Renal cortex interstitium (tissue), 11 donors: Measurements from ENCODE around the gene RPUSD4. TPM values are rescaled to one million over a fixed set of nuclear protein-coding genes. Genes with fewer than 3 reads are reported as not detected.

ENCODE experiments used
- DNase-seq, 11 donors: peaks; one replicate each; pipeline ENCODE4 v3.0.0-alpha.2; 2013; ENCODE audit warnings: low read depth in 9 of 11, low spot score in 4 of 11; ENCODE audit errors: extremely low read depth in 1 of 11
- polyA plus RNA-seq, 3 donors: library from polyadenylated mRNA; unstranded; fragments of 120-200 nt; gene quantifications; one replicate each; pipeline ENCODE4 v1.2.1, GENCODE V29; 2013; ENCODE audit not compliant: insufficient read length in 3 of 3

Gene RPUSD4
- polyA plus RNA-seq, 3 donors, result 30.3 to 38.1 (median 32.4) TPM

GRCh38 chr11:126189109-126189929, 22.1 kb downstream of the RPUSD4 start:
- DNase-seq, result no peak

GRCh38 chr11:126188332-126189108, 22.9 kb downstream of the RPUSD4 start:
- DNase-seq, result no peak

- DNase-seq, result no peak
These were observed 24.5 kb downstream of the RPUSD4 start for GRCh38 chr11:126186708-126187529.

GRCh38 chr11:126186025-126186698, 25.3 kb downstream of the RPUSD4 start:
- DNase-seq, result peak in 3 of 11 donors; percentile 34 to 57 (median 49)

GRCh38 chr11:126185259-126186024, 26.0 kb downstream of the RPUSD4 start:
- DNase-seq, result peak in 1 of 11 donors; percentile 27

- no peak for DNase-seq
These were observed 28.5 kb downstream of the RPUSD4 start for GRCh38 chr11:126182787-126183445.

GRCh38 chr11:126181939-126182730, 29.3 kb downstream of the RPUSD4 start:
- DNase-seq, result no peak

GRCh38 chr11:126176853-126177470, 34.5 kb downstream of the RPUSD4 start:
- DNase-seq, result no peak

GRCh38 chr11:126175393-126175792, 36.1 kb downstream of the RPUSD4 start:
- no peak for DNase-seq

- no peak for DNase-seq
These were observed 36.6 kb downstream of the RPUSD4 start for GRCh38 chr11:126174816-126175215.

GRCh38 chr11:126173257-126173656, 38.2 kb downstream of the RPUSD4 start:
- no peak for DNase-seq

- DNase-seq, result no peak
These were observed 38.8 kb downstream of the RPUSD4 start for GRCh38 chr11:126172596-126173038.

- no peak for DNase-seq
These were observed 42.2 kb downstream of the RPUSD4 start for GRCh38 chr11:126169291-126169690.

GRCh38 chr11:126167488-126167887, 44.0 kb downstream of the RPUSD4 start:
- no peak for DNase-seq

- no peak for DNase-seq
These were observed 45.0 kb downstream of the RPUSD4 start for GRCh38 chr11:126166413-126166812.

GRCh38 chr11:126165757-126166156, 45.7 kb downstream of the RPUSD4 start:
- DNase-seq, result no peak
